ENCODE data around the gene CLEC12A. TPM values are rescaled to one million over a fixed set of nuclear protein-coding genes. Genes with fewer than 3 reads are reported as not detected.
"Not testable (repeated sequence)": the region's sequence is repeated elsewhere in the genome, so short reads cannot be mapped to it uniquely, and the experiment has no call there.

CLEC12A gene
- total RNA-seq, 1 donor from 2014 or later, result not detected

DNA sequence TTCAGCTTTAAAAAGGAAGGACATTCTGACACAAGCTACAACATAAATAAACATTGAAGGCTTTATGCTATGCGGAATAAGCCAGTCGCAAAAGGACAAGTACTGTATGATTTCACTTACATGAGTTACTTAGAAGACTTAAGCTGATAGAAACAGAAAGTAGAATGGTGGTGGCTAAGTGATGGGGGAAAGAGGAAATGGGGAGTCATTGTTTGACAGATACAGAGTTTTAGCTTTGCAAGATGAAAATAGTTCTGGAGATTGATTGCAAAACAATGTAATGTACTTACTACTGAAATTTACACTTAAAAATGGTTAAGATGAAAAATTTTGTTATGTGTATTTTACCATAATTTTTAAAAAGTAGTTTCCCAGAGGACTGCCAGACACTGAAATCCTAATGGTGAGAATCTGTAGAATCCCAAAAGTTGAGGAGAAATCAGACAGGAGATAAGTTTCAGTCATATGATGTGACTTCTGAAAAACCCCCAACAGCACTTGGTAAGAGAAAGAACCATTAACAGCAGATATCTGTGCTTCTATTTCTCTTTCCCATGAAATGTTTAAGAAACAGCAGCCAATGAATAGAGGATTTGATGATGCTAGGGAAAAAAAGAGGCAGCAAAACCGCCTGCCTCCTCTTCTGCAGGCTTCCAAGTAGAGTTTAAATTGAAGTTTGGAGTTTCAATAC, 22.5 kb upstream of the CLEC12A start:
- H3K9me3 Mint-ChIP-seq, result peaks cover 5% of the 10 kb centered on the region
- Histone ChIP-seq H3F3A (ENCODE audit: low read depth) (no peaks in the 10 kb centered on the region), H3K4me3 (no peak overlapping the region), H3K4me1 (no peaks in the 10 kb centered on the region), H2AFZ (replicated peaks) (no peak overlapping the region), H3K9me3 (ENCODE audit: low read depth) (no peaks in the 10 kb centered on the region), H3K27me3 (no peaks in the 10 kb centered on the region), H3K9ac (no peak overlapping the region), H3K36me3 (no peaks in the 10 kb centered on the region), H3K79me2 (ENCODE audit: low read depth) (no peaks in the 10 kb centered on the region), H3K4me2 (no peak overlapping the region), H3K27ac (no peak overlapping the region), H4K20me1 (ENCODE audit: low read depth) (no peaks in the 10 kb centered on the region)
- H3K4me3 Mint-ChIP-seq, result no peak overlapping the region
- no peaks in the 10 kb centered on the region for H3K4me1 Mint-ChIP-seq
- TF ChIP-seq, protein P1, sequence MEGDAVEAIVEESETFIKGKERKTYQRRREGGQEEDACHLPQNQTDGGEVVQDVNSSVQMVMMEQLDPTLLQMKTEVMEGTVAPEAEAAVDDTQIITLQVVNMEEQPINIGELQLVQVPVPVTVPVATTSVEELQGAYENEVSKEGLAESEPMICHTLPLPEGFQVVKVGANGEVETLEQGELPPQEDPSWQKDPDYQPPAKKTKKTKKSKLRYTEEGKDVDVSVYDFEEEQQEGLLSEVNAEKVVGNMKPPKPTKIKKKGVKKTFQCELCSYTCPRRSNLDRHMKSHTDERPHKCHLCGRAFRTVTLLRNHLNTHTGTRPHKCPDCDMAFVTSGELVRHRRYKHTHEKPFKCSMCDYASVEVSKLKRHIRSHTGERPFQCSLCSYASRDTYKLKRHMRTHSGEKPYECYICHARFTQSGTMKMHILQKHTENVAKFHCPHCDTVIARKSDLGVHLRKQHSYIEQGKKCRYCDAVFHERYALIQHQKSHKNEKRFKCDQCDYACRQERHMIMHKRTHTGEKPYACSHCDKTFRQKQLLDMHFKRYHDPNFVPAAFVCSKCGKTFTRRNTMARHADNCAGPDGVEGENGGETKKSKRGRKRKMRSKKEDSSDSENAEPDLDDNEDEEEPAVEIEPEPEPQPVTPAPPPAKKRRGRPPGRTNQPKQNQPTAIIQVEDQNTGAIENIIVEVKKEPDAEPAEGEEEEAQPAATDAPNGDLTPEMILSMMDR (IDR thresholded peaks at IDR 0.05), result no peak
- TF ChIP-seq EZH2phosphoT487 (IDR thresholded peaks at IDR 0.05), result no peak
- DNase-seq (ENCODE audit: low spot score), result no peak
- no peak overlapping the region for H3K27ac Mint-ChIP-seq
- H3K27me3 Mint-ChIP-seq (ENCODE audit: insufficient read depth, low read depth), result peaks cover 2% of the 10 kb centered on the region
- no peaks in the 10 kb centered on the region for H3K36me3 Mint-ChIP-seq

DNA sequence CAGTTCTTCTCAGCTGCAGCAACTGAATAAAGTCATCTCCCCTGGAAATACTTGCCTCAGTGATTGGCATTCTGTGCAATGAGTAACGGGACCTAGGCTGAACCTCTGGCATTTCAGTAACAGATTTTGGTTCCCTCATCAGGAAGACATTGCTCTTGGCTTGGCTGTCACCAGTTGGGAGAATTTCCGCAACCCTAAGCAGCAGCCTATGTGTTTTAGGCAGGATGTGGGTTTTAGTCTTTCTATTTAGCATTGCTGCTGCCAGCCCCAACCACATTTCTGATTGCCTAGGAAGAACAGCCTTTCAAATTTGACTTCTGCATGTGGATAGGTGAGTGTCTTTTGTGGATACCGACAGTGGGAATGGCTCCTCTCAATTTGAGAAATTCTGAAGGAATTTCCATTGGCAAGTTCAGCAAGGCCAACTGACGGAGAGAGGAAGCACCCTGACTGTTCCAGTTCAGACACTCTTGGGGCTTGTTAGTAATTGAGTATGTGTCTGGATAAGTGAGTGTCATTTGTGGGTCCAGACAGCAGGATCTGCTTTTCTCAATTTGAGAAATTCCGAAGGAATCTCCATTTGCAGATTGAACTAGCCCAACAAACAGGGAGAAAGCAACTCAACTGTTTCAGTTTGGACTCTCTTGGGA, 20.1 kb upstream of the CLEC12A start:
- no peaks in the 10 kb centered on the region for H3K27me3 ChIP-seq
- no peaks in the 10 kb centered on the region for H3K4me1 Mint-ChIP-seq
- no peak for DNase-seq (ENCODE audit: low spot score)
- H3K36me3 Mint-ChIP-seq, result no peaks in the 10 kb centered on the region
- H3K27ac ChIP-seq, result no peak overlapping the region
- H3K27me3 Mint-ChIP-seq (ENCODE audit: insufficient read depth, low read depth), result peaks cover 2% of the 10 kb centered on the region
- H3K79me2 ChIP-seq (ENCODE audit: low read depth), result no peaks in the 10 kb centered on the region
- no peak overlapping the region for H3K4me2 ChIP-seq
- no peak overlapping the region for H2AFZ ChIP-seq (replicated peaks)
- no peaks in the 10 kb centered on the region for H3F3A ChIP-seq (ENCODE audit: low read depth)
- H3K4me1 ChIP-seq, result no peaks in the 10 kb centered on the region
- H4K20me1 ChIP-seq (ENCODE audit: low read depth), result no peaks in the 10 kb centered on the region
- peaks cover 7% of the 10 kb centered on the region for H3K9me3 Mint-ChIP-seq
- TF ChIP-seq EZH2 (IDR thresholded peaks at IDR 0.05), result no peak
- no peak for TF ChIP-seq EZH2phosphoT487 (IDR thresholded peaks at IDR 0.05)
- TF ChIP-seq, protein P1 (IDR thresholded peaks at IDR 0.05), result no peak
- no peak overlapping the region for H3K27ac Mint-ChIP-seq
- H3K4me3 ChIP-seq, result no peak overlapping the region
- H3K4me3 Mint-ChIP-seq, result no peak overlapping the region
- no peak overlapping the region for H3K9ac ChIP-seq
- no peaks in the 10 kb centered on the region for H3K36me3 ChIP-seq
- no peaks in the 10 kb centered on the region for H3K9me3 ChIP-seq (ENCODE audit: low read depth)

DNA sequence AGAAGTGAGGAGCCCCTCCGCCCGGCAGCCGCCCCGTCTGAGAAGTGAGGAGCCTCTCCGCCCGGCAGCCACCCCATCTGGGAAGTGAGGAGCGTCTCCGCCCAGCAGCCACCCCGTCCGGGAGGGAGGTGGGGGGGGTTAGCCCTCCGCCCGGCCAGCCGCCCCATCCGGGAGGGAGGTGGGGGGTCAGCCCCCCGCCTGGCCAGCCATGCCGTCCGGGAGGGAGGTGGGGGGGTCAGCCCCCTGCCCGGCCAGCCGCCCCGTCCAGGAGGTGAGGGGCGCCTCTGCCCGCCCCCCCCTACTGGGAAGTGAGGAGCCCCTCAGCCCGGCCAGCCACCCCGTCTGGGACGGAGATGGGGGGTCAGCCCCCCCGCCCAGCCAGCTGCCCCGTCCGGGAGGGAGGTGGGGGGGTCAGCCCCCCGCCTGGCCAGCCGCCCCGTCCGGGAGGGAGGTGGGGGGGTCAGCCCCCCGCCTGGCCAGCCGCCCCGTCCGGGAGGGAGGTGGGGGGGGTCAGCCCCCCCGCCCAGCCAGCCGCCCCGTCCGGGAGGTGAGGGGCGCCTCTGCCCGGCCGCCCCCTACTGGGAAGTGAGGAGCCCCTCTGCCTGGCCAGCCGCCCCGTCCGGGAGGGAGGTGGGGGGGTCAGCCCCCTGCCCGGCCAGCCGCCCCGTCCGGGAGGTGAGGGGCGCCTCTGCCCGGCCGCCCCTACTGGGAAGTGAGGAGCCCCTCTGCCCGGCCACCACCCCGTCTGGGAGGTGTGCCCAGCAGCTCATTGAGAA, 18.1 kb upstream of the CLEC12A start:
- not testable (repeated sequence) for H4K20me1 ChIP-seq (ENCODE audit: low read depth); H3K27ac Mint-ChIP-seq; H3K9ac ChIP-seq; H2AFZ ChIP-seq (replicated peaks); H3K27me3 ChIP-seq; H3K4me1 Mint-ChIP-seq; H3K36me3 ChIP-seq; H3K4me3 Mint-ChIP-seq; H3K27ac ChIP-seq; H3K9me3 ChIP-seq (ENCODE audit: low read depth); DNase-seq (ENCODE audit: low spot score); H3K79me2 ChIP-seq (ENCODE audit: low read depth); H3K4me3 ChIP-seq; H3K4me2 ChIP-seq; H3F3A ChIP-seq (ENCODE audit: low read depth); H3K27me3 Mint-ChIP-seq (ENCODE audit: insufficient read depth, low read depth); H3K36me3 Mint-ChIP-seq; H3K9me3 Mint-ChIP-seq; H3K4me1 ChIP-seq
